ENCODE data around the gene MOGAT3.

Gene MOGAT3

GRCh38 chr7:101233907-101234547 lies 33.2 kb upstream of the MOGAT3 start:
- DNase-seq (ENCODE audit: low read depth in 1 of 2, low spot score in 1 of 2): no peak

DNA sequence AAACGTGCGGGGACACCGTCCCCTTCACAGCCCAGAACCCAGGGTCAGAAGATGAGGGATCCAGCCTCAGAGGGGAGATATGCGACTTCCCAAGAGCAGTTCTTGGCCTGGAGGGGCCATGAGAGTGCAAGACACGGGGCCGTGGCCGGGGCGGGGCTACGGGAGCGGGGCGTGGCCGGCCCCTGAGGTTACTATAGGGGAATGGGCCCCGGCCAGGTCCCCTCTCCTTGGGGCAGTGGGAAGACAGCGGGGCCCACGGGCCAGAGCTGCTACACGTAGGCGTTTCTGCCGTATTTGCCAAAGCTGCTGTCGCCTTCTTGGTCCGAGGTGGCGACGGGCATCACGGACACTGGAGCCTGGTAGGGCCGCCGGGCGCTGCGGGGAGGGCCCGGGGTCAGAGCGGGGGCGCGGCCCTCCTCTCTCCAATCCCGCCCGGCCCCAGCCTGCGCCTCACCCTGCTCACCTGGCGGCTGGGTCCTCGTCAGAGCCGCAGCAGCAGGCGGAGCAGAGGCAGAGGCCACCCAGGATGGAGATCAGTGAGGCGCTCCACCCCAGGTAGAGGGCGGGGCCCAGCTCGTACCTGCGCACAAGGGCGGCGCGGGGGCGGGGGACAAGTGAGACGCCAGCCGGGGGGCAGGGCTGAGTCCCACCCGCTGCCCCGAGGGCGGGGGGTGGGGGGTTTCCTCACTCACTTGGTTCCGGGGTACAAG lies 31.5 kb upstream of the MOGAT3 start:
- no peak for DNase-seq (ENCODE audit: low read depth in 1 of 2, low spot score in 1 of 2)

GRCh38 chr7:101231644-101232043 lies 30.8 kb upstream of the MOGAT3 start:
- no peak for DNase-seq (ENCODE audit: low read depth in 1 of 2, low spot score in 1 of 2)

- DNase-seq (ENCODE audit: low read depth in 1 of 2, low spot score in 1 of 2): no peak
Measured at GRCh38 chr7:101226721-101227120, 25.9 kb upstream of the MOGAT3 start.

DNA sequence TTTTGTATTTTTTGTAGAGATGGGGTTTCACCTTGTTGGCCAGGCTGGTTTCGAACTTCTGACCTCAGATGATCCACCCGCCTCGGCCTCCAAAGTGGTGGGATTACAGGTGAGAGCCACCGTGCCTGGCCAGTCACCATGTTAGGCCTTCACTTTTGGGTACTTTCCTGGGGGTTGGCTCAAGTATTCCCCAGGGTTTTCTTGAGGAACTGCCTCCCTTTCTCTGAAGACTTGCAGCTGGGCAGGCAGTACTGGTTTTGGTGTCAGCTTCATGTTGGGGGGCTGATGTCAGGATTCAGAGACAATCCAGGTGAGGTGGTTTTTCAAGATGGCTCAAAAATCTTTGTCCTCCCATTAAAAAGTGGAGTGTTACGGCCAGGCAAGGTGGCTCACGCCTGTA lies 24.8 kb upstream of the MOGAT3 start:
- DNase-seq (ENCODE audit: low read depth in 1 of 2, low spot score in 1 of 2): no peak

DNA sequence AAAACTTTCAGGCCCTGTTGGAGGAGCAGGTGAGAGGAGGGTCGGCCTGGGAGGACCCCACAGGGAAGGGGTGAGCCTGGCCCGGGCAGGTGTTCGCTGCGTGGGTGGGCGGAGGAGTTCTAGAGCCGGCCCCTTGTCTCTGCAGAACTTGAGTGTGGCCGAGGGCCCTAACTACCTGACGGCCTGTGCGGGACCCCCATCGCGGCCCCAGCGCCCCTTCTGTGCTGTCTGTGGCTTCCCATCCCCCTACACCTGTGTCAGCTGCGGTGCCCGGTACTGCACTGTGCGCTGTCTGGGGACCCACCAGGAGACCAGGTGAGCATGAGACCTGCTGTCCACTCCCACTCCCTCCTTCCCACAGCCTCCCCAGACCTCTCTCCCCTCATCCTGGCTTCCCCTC lies 22.7 kb upstream of the MOGAT3 start:
- no peak for DNase-seq (ENCODE audit: low read depth in 1 of 2, low spot score in 1 of 2)

DNA sequence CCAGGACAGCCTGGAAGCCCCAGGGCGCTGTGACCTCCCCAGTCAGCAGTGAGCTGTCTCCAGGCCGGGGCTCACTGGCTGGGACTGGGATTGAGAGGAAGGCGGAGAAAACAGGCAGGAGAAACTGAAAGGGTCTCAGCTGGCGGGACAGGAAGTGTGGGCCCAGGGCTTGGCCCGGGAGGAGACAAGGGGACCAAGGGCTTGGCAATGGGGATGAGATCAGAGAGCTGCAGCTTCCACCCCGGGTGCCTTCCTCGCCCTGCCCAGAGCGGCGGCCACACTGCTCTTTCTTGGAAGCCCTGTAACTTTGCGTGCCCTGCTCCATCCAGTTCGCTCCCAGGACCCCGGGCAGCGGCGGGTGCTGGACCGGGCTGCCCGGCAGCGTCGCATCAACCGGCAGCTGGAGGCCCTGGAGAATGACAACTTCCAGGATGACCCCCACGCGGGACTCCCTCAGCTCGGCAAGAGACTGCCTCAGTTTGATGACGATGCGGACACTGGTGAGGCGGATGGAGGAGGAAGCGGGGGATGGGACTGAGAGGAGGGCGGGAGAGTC lies 21.5 kb upstream of the MOGAT3 start:
- DNase-seq (ENCODE audit: low read depth in 1 of 2, low spot score in 1 of 2): no peak

DNA sequence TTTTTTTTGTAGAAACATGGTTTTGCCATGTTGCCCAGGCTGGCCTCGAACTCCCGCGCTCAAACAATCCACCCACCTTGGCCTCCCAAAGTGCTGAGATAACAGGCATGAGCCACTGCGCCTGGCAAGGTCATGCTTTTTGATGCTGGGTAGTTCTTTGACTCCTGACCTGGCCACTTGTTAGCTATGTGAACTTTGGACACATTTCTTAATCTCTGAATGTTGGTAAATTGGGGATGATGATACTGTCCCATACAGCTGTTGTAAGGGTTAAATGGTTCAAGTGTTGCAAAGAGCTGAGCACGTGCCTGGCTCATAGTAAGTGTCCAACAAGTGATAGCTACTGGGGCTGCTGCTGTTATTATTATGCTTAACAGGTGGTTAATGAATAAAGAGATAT lies 19.5 kb upstream of the MOGAT3 start:
- no peak for DNase-seq (ENCODE audit: low read depth in 1 of 2, low spot score in 1 of 2)

DNA sequence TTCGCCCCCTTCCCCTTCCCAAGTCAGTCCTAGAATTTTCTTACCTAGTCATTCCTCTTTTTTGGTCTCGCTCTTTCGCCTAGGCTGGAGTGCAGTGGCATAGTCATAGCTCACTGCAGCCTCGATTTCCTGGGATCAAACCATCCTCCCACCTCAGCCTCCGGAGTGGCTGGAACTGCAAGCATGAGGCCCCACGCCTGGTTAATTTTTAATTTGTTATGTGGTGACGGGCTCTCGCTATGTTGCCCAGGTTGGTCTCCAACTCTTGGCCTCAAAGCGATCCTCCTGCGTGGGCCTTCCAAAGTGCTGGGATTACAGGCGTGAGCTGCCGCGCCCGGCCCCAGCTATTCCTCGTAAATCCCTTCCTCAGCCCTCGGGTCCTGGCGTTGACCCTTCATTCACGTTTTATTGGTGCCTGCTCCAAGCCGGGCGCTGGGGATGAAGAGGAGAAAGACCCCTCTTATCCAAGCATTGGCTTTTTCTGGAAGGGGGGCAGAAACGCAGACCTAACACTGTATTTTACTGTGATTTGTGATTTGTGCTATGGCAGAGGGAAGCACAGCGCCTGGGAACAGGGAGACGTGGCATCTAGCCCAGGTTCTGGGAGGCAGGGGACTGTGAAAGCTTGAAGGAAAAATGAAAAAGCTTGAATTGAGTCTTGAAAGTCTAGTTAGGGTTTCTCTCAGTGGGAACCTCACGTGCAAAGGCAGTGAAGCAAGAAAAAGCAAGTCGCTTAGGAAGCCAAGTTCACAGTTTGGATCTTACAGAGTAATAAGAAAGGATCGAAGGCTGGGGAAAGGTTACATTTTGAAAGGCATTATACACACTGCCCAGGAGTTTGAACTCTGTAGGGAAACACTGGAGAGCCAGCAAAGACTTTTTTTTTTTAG lies 17.6 kb upstream of the MOGAT3 start:
- no peak for DNase-seq (ENCODE audit: low read depth in 1 of 2, low spot score in 1 of 2)

GRCh38 chr7:101217388-101218235 lies 16.8 kb upstream of the MOGAT3 start, which contains the start of the genes PLOD3 and ZNHIT1:
Gene PLOD3 (minus strand): TSS chr7:101217581. CDS start chr7:101217274, 307 bp downstream.
Gene ZNHIT1 (plus strand): TSS chr7:101218165. CDS start chr7:101218196, 31 bp downstream.
- peak; percentile 91 for DNase-seq (ENCODE audit: low read depth in 1 of 2, low spot score in 1 of 2)

GRCh38 chr7:101216860-101217387 lies 16.1 kb upstream of the MOGAT3 start:
- DNase-seq (ENCODE audit: low read depth in 1 of 2, low spot score in 1 of 2): no peak

GRCh38 chr7:101216001-101216859 lies 15.4 kb upstream of the MOGAT3 start:
- DNase-seq (ENCODE audit: low read depth in 1 of 2, low spot score in 1 of 2): no peak

- DNase-seq (ENCODE audit: low read depth in 1 of 2, low spot score in 1 of 2): no peak
Measured at GRCh38 chr7:101212014-101212413, 11.2 kb upstream of the MOGAT3 start.

DNA sequence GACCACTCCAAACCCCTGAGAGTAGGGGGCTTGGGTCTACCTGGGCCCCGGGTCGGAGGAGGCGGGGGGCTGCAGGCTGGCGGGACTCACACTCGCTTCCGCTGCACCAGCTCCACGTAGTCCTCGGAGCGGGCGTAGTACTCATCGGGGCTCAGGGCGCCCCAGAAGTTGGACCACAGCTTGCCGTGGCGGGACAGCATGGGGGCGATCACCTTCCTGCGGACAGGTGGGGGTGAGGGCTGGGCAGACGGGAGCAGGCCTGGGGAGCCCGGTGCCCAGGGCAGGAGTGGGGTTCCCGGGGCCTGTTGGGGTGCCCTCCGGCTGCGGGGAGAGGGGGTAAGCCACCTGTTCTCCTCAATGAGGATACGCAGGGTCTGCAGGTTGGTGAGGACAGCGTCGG lies 10.7 kb upstream of the MOGAT3 start:
- DNase-seq (ENCODE audit: low read depth in 1 of 2, low spot score in 1 of 2): no peak

- no peak for DNase-seq (ENCODE audit: low read depth in 1 of 2, low spot score in 1 of 2)
Measured at GRCh38 chr7:101210143-101210542, 9.3 kb upstream of the MOGAT3 start.

GRCh38 chr7:101208794-101209193 lies 8.0 kb upstream of the MOGAT3 start:
- no peak for DNase-seq (ENCODE audit: low read depth in 1 of 2, low spot score in 1 of 2)

DNA sequence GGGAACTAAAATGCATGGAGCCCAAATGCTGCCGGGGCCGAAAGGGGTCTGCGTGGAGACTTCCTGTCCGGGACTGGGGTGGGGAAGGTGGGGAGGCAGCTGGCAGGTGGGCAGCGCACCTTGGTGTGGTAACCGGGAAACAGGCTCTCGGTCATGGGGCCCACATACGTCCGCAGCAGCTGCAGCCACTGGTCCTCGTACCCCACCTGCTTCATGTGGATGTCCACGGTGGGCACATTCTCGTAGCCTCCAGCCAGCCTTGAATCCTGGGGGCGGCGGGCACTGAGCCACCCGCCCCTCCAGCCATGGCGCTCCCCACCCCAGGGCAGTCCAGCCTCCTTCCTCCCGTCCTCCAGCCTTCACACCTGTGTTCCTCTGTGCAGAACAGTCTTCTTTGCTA lies 6.6 kb upstream of the MOGAT3 start:
- no peak for DNase-seq (ENCODE audit: low read depth in 1 of 2, low spot score in 1 of 2)

- no peak for DNase-seq (ENCODE audit: low read depth in 1 of 2, low spot score in 1 of 2)
Measured at GRCh38 chr7:101206665-101207042, 5.8 kb upstream of the MOGAT3 start.

DNA sequence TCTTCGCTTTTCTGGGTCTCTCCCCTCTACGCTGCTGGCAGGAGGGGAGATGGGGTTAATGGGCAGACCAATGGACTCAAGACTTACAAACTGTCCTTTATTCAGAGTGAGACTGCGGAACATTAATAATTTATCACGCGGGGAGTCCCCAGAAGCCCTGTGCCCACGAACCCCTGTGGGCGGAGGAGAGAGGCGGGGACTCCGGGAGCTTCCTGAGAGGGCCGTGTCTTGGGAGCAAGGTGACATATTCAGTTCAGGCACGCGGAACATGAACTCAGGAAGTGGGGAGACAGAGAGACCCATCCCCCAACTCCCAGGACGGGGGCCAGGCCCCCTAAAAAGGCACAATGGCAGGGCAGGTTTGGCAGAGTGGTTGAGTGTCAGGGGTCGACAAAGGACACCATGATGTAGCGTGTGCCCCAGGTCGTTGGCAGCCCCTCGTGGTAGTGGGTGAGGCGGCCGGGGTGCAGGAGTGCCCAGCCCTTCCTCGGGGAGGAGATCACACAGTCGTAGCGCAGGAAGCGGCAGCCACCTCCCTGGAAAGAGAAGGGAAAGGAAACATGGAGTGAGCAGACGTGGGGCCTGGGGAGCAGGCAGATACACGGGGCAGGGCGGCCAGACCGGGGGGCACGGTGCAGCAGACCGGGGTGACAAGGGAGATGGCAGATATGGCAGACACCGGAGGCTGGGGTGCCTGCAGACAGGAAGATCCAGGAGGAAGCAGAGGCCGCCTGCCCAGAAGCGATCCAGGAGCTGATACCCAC lies 5.2 kb upstream of the MOGAT3 start:
- DNase-seq (ENCODE audit: low read depth in 1 of 2, low spot score in 1 of 2): no peak
